Measurements from ENCODE around the gene TSC22D1. TPM values are rescaled to one million over a fixed set of nuclear protein-coding genes. Genes with fewer than 3 reads are reported as not detected.

TSC22D1 gene
- 10 to 100 TPM; 41.0 to 52.3 TPM for total RNA-seq

DNA sequence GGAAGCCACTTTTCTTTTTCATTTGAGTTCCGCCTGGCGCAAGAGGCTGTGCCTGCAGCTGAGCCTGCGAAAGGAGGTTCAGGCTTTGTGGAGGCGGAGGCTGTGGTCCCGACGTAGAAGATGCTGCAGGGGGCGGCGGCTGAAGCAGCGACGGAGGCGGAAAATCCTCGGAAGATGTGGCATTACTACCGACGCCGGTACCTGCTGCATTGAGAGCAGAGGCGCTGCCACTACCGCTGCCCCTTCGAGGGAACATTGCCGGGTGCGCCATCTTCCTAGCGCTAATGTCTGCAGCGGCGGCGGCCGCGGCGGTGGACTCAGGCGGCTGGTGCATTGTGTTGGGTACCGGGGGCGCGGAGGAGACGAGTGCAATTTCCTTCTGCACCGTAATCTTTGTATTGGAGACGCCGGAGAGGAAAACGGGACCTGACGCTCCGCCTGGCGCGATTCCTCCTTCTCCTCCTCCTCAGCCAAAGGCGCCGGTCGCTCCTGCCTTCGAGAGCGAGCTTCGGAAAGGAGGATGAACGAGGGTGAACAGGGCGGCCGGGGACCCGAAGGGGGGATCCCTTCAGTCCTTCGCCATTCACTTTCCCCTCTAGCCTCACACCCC, at the start of gene TSC22D1:
Gene TSC22D1, minus strand, starts transcription at position 590 of the 610 bp plus-strand sequence. Its CDS starts 256 bp downstream, at position 334.

Other genes with a start within 250 kb of the TSC22D1 start
- 1 to 10 TPM; 2.8 to 5.0 TPM for gene SERP2, start 202.5 kb downstream of the TSC22D1 start, total RNA-seq

Measured in melanocyte of skin (primary cell).